ENCODE data around the gene ZMYM3. TPM values are rescaled to one million over a fixed set of nuclear protein-coding genes. Genes with fewer than 3 reads are reported as not detected.

ZMYM3 gene
- total and polyA plus RNA-seq, 9 of the 15 experiments (the other 6 are each of a cell fraction or from before 2014, with no cell fraction given), result 4.3 to 36.3 (median 16.8) TPM

GRCh38 chrX:71214152-71214551, 39.8 kb downstream of the ZMYM3 start:
- intact Hi-C loops (cut with micrococcal nuclease) (no loop called here), in situ Hi-C loops (cut with MboI) (no loop called here)
- no peaks in the 10 kb centered on the region for H3K36me3 ChIP-seq (ENCODE audit: control insufficient read depth, insufficient read depth, low read length)
- no peak overlapping the region for H2AFZ ChIP-seq (ENCODE audit: low read depth, low read length)
- H3K4me3 ChIP-seq, result no peak overlapping the region
- DNase-seq (ENCODE audit: extremely low read depth in 1 of 4, low spot score in 3 of 4), result no peak
- FAIRE-seq, result no peak
- H3K27ac ChIP-seq (ENCODE audit: extremely low read depth, low read depth, low read length), result no peak overlapping the region
- H3K4me1 ChIP-seq (replicated peaks in 1 of 2; ENCODE audit: control insufficient read depth in 2 of 2, insufficient read depth in 2 of 2, low read length in 2 of 2), result no peaks in the 10 kb centered on the region; a peak in 1 of 5 replicates
- H3K9me1 ChIP-seq (ENCODE audit: control insufficient read depth, insufficient read depth, low read length), result no peaks in the 10 kb centered on the region
- ChIA-PET CTCF (ENCODE audit: low intra/inter-chr PET ratio) (no interaction called here), POLR2A (no interaction called here)
- H3K9ac ChIP-seq (ENCODE audit: insufficient read depth in 1 of 2, low read depth in 2 of 2, low read length in 2 of 2), result no peak overlapping the region
- H3K27me3 ChIP-seq (ENCODE audit: control insufficient read depth in 2 of 2, insufficient read depth in 2 of 2, low read length in 2 of 2), result peaks cover 0 to 31% of the 10 kb centered on the region in 2 experiments; a peak in 4 of 5 replicates
- no peak for ATAC-seq
- 10% methylated on average over 1 of the region's 1 CpG for WGBS (ENCODE audit: insufficient coverage, low coverage, missing lambda C conversion rate)
- H3K9me3 ChIP-seq (replicated peaks; ENCODE audit: control insufficient read depth, insufficient read depth, low read depth, low read length), result no peaks in the 10 kb centered on the region
- no peak overlapping the region for H3K4me2 ChIP-seq (ENCODE audit: insufficient read depth, low read length)
- no peaks in the 10 kb centered on the region for H3K79me2 ChIP-seq (ENCODE audit: control insufficient read depth, insufficient read depth, low read length)
- BruUV-seq (replicated peaks), result no TSS peak
- H4K20me1 ChIP-seq (replicated peaks; ENCODE audit: control insufficient read depth, insufficient read depth, low read length), result no peaks in the 10 kb centered on the region
- TF ChIP-seq SMARCA4 (IDR thresholded peaks at IDR 0.05) (no peak), RBM25 (IDR thresholded peaks at IDR 0.05; ENCODE audit: low read depth, low read length, severe bottlenecking) (no peak), FUS (optimal IDR thresholded peaks at IDR 0.05; ENCODE audit: low read depth, low read length) (no peak), KLF6 (CRISPR knock-in tag; IDR thresholded peaks at IDR 0.05; ENCODE audit: borderline replicate concordance) (no peak), ZNF324 (CRISPR knock-in tag; IDR thresholded peaks at IDR 0.05) (no peak), ZSCAN32 (CRISPR knock-in tag; IDR thresholded peaks at IDR 0.05) (no peak), ZNF583 (CRISPR knock-in tag; IDR thresholded peaks at IDR 0.05) (no peak), STAT6 (CRISPR knock-in tag; IDR thresholded peaks at IDR 0.05) (no peak), CREM (IDR thresholded peaks at IDR 0.05; ENCODE audit: low read depth) (no peak), ZFPM2 (CRISPR knock-in tag; IDR thresholded peaks at IDR 0.05) (no peak), FOXK1 (CRISPR knock-in tag; IDR thresholded peaks at IDR 0.05; ENCODE audit: borderline replicate concordance) (no peak), TRIM25 (IDR thresholded peaks at IDR 0.05; ENCODE audit: borderline replicate concordance) (no peak), PTTG1 (tag; IDR thresholded peaks at IDR 0.05; ENCODE audit: low read depth) (no peak)
- TF ChIP-seq, protein P1, sequence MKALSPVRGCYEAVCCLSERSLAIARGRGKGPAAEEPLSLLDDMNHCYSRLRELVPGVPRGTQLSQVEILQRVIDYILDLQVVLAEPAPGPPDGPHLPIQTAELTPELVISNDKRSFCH (CRISPR knock-in tag; IDR thresholded peaks at IDR 0.05), result no peak
- TF ChIP-seq, protein P1 (tag; IDR thresholded peaks at IDR 0.05), result no peak
- TF ChIP-seq, protein P2, sequence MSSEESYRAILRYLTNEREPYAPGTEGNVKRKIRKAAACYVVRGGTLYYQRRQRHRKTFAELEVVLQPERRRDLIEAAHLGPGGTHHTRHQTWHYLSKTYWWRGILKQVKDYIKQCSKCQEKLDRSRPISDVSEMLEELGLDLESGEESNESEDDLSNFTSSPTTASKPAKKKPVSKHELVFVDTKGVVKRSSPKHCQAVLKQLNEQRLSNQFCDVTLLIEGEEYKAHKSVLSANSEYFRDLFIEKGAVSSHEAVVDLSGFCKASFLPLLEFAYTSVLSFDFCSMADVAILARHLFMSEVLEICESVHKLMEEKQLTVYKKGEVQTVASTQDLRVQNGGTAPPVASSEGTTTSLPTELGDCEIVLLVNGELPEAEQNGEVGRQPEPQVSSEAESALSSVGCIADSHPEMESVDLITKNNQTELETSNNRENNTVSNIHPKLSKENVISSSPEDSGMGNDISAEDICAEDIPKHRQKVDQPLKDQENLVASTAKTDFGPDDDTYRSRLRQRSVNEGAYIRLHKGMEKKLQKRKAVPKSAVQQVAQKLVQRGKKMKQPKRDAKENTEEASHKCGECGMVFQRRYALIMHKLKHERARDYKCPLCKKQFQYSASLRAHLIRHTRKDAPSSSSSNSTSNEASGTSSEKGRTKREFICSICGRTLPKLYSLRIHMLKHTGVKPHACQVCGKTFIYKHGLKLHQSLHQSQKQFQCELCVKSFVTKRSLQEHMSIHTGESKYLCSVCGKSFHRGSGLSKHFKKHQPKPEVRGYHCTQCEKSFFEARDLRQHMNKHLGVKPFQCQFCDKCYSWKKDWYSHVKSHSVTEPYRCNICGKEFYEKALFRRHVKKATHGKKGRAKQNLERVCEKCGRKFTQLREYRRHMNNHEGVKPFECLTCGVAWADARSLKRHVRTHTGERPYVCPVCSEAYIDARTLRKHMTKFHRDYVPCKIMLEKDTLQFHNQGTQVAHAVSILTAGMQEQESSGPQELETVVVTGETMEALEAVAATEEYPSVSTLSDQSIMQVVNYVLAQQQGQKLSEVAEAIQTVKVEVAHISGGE (CRISPR knock-in tag; IDR thresholded peaks at IDR 0.05), result no peak

All from K562 (cell line).